NOMO-1 (cell line): ENCODE measurements around the gene ZIC4.

Experiments used
- DNase-seq, 2 experiments: peaks; one replicate each; lab custom pipeline; 2025; ENCODE audit not compliant: unreplicated experiment in 2 of 2; lab: John Stamatoyannopoulos, UW

The ZIC4 gene

DNA sequence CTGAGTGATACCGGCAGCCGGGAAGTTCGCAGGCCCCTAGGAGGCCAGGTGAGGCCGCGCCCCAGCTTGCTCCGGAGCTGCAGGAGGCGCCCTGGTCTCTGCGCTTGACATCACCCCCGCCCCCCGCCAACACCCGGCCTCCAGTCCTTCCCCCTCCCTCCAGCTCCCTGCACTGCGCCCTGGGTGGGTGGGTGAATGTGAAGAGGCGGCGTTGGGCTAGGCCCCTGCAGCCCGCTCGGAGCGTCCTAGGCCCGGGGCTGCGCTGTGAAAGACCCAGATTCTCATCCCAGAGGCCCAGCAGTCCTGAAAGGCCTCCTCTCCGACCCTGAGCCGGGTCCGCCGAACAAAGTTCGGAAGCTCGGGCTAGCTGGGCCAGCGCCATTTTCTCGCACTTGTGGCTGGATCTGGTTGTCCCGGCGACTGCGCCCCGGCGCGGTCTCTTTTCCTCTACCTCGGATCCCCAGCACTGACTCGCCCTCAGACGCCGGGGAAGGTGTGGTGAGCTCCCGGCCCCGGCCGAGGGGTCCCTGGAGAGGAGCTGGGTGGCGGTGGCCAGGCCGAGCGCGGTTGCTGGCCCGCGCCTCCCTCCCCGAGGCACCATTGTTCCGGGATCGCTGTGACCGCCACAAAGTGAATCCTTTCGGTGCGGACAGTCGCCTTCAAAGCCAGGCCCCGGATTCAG lies 12.9 kb downstream of the ZIC4 start:
- no peak for DNase-seq

DNA sequence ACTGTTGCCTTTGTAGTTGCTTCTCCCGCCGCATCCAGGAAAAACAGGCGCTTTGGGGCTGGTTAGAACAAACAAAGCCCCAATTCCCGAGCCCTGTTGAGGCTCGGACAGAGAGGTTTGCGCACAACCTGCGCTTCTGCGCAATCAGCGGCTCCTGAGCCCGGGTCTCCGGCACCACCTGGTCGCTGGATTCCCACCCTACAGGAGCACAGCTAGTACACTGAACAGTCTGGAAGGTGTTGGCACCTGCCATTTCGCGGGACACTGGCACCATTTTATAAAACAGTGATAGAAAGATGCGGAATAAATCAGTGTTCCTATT lies 13.8 kb downstream of the ZIC4 start:
- no peak for DNase-seq

DNA sequence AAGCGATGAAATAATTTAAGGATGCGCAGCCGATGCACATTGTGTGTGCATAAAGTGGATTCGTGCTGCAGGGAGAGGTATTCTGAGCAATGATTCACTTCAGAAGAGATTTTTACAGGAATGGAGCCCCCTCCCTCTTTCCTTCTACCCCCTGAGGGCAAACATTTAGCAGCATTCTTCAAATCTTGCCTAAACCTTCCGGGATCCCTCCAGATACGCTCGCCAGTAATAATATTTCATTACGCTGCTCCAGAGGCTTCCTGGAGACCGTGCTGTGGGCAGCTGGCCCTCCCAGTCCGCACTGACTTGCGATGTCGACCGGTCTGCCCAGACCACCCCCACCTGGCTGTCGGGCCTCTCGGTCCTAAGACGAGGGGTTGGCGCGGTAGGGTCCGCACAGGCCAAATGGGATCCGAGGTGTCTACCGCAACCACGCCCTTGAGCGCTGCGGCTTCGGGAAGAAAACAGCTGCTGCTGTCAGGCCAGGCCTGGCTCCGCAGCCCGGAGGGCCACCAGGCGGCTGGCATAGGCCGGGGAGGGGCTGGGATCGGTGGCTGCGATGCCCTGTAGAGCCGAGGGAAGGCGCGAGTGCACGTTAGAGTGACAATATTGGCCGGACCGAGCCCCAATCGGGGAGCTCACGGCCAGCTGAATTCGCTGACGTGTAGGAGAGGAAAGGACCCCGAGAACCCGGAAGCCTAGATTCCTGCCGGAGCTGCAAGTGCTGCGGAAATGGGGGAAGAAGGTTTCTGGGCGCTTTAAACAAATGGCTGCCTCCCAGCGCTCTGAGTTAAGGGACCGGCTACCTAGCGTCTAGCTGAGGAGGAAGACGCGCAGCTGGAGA lies 14.3 kb downstream of the ZIC4 start:
- no peak for DNase-seq

DNA sequence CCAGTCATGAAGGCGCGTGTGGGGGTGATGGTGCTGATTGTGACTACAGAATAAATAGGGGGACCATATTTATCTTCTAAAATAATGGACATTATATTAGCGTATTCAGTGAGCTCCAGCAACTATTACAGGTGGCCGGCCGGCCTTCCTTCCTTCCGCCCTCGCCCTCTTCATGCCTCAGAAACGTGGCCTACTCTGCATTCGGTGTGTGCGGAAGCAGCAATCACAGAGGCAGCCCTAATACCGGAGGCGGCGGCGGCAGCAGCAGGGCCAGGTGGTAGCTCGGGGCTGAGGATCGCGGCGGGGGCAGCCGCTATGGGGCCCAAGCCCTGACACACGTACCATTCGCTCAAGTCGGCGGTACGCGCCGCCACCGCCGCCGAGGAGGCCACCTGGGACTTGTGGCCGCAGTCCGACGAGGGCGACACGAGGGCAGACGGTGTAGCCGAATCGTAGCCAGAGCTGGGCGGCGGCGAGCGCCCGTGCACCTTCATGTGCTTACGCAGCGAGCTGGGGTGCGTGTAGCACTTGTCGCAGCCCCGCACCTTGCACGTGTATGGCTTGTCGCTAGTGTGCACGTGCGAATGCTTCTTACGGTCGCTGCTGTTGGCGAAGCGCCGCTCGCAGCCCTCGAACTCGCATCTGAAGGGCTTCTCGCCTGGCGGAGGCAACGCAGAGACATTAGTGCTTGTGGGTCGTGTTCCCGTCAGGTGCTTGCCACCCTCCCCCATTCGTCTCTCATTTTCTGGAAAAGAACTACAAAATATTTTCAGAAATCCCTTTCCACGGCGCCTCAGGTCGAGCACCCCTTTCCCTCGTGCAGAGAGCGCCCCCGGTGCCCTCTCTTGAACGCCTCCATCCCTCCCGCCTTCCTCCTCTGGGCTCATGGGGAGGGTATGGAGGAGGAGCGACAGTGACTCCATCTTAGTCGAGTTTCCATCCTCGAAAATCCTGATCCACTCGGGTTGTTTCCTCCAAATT lies 15.5 kb downstream of the ZIC4 start:
- no peak for DNase-seq

DNA sequence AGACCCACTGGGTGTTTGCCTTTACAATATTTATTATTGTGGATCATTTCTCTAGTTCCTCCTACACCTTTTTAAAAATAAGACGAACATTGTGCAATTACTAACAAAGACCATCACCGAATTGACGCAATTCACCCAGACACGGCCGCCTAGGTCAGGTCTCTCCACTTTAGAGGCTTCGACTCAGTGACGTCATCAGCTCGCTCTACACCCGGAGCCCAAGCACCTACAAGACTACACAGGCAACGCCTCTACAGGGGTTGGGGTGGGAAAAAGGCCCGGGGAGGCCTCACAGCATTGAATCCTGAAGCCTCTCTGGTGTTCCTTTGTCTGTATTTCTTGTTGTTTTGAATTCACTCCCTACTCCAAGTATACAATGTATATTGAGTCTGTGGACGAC lies 16.6 kb downstream of the ZIC4 start:
- no peak for DNase-seq

DNA sequence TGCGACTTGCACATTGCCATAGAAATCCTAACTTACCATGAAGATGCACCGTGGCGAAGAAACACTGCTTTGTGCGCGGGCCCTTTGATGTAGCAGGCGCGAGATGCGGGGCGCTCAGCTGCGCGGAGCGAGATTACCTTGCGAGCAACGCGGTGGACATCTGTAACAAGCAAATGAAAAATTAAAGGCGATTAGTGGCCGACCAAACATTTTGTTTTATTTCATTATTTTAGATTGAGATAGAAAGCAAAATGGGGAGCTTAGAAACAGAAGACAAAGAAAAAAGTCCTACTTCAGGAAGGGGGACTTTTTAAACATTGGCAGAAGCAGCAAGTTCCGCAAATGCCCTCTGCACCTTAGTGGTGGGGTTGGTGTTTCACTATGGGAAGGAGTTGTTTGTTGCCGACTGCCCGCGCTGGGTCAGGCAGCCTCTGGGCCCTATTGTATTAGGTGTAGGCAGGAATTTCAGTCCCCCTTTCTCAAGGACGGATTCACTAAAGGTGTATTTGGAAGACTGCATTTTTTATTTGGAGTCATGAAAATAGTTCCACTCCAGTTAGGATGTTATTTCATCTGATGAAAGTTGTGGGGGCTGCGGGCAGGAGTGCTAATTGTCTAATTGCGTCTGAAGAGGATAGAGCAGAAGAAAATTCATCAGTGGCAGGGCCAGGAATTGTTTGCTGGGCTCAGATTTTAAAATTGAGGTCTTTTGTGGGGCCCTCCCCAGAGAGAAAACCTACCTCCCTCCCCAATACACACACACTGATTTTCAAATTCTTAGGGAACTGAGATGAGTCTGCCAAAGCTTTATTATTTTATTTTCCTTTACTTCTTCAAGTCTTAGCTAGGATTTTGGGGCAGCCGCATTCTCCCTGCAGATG lies 17.4 kb downstream of the ZIC4 start:
- no peak for DNase-seq

DNA sequence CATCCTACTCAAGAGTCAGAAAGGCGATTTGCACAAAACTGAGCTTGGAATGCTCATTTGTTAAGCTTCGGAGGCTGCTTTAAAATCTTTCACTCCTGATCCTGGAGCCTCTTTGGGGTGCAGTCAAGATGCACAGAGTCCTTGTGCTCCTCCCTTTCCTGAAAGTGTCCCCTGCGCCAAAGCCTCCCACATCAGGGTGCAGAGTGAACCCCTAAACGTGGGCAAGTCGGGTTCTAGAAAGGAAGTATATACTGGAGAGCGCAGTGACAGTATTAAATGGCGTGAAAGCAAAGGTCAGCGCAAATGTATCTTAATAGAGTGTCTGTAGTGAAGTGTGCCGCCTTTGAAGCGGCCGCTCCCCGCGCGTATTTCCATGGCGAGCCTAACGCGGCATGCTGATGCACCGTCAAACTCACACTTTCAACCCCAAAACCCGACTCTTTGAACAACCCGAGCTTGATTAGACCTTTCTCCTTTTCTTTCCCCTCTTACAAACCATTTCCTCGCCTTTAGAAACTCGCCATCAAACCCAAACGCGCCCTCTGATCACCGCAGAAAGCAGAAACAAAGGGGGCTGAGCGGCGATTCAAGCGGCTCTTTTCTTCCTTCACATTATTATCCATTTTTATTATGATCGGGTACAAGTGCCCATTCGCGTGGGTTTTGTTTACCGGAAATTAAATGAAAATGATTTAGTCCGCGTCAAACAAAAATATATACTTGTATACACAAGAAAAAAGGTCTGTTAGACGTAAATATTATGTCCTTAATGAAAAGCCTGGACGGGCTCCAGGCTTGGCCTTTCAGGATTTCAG lies 18.3 kb downstream of the ZIC4 start:
- DNase-seq, result no peak

DNA sequence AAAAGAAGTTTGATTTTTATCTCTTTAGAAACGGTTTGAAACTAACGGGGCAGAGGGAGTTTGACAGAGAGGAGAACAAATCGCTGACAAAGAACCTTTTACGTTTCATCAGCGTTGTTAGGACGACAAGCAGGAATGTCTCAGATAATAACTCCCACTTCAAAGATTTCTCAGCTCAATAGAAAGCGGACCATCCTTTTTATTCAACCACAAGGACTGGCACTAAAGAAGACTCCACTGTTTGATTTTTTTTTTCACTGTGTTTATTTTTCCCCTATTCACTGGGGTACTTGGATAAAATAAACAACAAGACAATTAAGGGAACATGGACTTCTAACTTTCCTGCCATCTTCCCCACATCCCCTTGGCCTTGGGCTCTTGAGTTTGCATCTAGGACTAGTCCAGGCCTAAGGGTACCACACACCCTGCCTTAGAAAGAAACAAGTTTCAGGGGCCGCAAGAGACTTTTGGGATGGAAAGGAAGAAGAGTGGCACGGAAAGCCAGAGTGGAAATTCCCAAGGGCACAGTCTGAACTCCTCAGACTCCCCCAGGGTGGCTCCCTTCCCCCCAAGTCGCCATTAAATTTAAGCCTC lies 19.0 kb downstream of the ZIC4 start:
- DNase-seq, result no peak

DNA sequence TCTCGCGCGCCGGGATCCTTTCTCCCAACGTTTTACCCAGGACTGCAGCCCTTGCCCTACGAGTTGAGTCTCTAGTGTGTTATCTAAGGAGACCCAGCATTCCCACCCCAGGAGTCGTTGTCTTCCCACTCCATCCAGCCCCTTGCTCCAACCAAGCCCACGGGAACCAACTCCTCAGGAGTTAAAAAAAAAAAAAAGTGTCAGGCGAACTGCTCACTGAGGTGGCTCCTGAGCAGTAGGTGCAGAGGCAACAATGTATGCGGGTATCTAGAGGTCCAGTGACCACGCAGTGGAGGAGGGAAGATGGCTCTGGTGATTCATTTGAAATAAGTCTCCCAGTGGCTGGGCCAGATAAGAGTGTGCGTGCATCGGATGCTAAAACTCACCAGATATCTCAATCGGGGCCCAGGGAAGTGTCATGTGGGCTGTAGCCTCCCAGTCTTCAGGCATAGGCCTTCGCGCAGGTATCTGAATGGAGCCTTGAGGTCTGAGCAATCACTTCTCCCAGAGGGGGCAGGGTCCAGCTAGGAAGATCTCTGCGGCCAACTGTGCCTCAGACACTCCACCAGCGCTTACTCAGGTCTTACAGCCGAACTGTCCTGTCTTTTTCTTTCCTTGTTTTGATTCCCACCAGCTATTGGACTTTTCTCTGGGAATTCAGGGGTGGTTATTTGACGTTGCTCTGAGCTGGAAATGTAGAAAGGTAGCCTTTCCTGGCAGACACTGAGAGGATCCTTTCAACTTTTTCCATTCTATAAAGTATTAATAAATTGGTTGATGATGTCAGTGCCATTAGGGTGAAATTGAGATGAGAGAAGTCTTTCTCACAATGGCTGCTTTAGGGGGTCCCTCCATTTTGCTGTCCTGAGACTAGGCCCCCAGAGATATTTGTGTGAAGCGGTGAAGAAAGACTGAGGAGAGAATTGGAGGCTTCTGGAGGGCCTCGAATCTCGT lies 21.0 kb downstream of the ZIC4 start:
- no peak for DNase-seq

DNA sequence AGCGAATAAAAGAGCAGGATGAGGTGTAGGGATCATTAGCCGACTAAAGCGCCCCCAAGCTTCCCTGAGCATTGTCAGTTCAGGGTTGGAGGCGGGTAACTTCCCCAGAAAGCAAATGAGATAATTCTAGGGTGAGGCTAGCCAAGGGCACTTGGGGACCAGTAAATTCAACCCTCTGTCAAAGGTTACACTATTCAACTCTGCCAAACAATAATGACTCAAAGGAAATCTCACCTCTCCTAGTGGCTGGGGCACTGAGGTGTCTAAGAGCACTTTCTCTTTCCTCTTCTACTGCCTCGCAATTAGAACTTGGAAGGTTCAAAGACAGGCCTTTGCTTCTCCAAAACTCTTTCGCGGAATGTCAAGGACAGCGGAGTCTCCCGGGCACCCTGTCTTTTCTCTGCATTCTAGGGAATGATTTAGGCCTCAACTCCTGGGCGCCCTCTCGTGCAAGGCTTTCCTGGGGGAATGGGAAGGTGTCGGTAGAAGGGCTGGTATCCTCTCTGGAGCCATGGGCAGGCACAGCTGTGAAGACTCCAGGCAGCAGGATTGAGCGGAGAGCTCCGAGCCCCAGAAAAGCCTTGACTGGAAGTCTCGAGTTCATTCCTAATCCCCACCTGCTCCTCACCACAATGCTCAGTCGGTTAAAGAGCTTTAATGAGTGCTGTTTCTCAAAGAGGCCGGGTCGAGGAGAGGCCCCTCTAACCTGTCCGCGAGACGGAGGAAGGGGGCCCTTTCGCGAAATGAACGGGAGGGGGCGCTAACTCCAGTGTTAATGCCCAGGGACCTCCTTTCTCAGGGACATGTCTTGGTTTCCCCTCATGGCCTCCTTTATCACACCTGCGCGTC lies 21.9 kb downstream of the ZIC4 start:
- no peak for DNase-seq

DNA sequence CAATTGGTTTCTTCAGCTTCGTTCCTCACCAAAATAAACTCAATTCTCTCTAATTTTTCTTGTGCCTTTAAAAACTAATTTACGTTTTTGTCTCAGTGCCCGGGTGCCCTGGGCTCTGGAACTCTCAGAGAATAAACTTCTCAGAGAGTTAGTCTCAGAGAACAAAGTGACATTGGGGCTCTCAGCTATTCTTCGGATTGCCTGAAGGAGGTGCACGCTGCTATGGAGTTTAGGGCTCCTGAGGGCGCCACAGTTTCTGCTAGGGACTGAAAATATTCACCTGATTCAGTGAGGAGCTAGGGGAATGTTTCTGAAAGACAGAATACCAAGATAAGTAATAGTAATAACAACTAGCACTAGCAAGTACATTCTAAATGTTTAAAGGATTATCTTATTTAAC lies 22.7 kb downstream of the ZIC4 start:
- DNase-seq, result peak; percentile 38 to 41

DNA sequence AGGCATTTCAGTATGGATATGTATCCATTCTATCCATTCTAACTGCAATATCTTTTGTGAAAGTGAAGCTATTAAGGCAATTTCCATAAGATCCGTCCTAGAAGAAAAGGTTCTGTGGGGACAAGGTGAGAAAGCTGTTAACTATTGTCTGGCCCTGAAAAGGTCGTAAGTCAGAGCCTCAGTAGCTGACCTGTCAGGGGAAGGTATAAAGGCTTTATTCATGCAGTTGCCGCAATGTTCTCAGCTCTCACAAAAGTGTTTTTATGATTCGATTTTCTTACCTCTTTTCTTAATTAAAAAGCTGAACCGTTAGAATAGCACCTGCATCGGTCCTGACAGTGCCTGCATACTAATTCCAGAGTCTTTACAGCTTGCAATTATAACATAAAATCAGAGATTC lies 24.7 kb downstream of the ZIC4 start:
- no peak for DNase-seq

DNA sequence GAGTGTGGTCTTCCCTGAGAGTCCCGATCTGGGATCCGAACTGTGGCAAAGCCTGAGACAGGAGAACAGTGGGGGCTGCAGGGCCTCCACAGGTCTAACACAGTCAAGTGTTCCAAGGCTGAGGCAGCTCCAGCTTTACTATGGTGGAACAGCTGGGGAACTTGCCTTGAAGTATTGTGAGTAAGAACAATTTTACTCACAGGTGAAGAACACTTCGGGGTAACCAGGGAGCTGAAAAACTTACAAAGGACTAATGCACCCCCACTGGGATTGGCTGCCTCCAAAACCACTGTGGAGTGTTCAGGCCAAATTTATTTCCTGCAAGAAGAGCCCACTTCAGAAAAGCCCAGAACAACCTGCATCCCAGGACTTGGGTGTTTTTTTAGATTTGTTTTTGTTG lies 25.4 kb downstream of the ZIC4 start:
- DNase-seq, result no peak

DNA sequence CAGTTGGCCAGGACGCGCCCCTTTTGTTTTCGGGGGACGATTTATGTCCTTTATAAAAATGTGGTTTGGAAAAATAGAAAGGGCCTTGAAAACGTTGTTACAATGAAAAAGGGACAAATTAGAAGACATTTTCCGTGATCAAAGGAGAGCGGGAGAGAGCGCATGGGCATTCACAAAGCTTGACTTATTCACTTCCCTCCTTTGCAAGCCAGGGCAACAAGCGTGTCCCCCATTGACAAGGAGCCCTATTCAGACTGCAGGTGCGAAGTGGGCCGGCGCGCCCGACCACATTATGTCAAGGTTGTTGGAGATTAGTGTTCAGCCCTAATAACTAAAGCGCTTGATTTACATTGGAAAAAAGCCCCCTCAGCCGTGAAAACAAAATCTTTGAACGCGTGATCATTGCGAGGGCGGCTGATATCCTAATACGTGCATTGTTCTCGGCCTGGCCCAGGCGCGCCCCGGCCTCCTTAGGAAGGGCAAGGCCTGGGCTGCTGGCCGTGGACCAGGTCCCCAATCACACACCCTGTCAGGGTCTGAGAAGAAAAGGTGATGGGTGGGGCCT lies 25.9 kb downstream of the ZIC4 start:
- no peak for DNase-seq

DNA sequence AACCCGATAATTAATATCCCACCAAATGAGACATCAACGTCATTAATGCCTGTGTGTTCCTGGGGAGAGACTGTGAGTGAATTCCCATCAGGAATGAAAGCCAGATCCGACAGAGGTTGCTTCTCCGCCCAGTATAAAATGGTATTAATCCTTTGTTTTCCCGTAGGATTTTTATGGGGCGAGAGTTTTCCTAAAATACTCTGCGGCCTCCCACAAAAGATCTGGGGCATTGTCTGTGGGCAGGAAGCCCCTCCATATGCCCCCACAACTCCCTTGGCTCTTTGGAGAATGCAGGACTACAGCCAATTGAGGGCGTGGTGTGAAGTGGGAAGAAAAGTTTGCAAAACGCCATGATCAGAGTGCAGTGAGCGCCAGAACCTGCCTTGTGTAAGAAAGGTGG lies 26.7 kb downstream of the ZIC4 start:
- DNase-seq, result no peak

DNA sequence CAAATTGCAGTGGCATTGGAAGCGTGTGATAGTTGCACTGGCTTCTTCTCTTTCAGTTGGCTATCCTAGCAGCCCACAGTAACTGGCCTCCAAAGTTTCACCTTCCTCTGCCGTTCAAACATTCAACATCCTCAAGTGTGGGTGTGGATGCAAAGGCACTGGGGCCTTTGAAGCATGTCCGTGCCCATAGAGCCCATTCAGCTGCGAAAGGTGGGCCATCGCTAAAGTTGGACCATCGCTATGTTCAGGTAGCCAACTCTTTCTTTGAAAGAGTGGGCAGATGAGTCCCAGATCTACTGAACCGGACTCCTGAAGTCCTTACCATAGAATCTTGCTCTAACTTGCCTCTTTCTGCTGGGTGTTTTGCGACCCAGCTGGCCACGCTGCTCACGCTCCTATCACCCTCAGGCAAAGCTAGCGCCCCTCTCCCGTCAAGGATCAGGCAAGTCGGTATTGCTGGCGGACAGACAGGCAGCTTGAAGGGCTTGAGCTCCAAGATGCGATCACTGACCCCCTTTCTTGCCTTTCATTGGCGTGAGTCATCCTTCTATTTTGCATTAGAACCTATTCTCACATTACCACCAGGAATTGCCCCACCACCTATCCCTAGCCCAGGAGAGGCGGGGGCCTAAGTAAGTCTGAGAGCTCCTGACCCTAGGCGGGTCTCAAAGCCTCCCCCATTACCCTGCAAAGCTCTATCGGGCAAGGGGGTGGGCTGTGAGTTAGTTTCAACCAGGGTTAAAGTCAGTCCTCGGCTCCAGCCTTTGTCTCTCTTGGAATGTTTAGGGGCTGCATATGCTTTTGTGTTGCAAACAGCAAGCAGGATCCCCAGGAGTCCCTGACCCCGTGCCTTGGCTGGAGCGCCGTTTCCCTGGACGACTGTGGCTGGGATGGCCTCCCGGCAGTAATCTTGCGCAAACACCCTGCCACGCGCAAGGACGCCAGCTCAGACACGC lies 28.7 kb downstream of the ZIC4 start:
- no peak for DNase-seq
